Stimulated activated CD8-positive, alpha-beta memory T cell treated with anti-CD3 and anti-CD28 coated beads, Interleukin-2, amount 100 ng/mL, for 1 hour (primary cell): ENCODE measurements around the gene CLK1.
A peak's percentile ranks its signal among the peaks of the same experiment; 100 is the strongest.
"Not testable (repeated sequence)": the region's sequence is repeated elsewhere in the genome, so short reads cannot be mapped to it uniquely, and the experiment has no call there.

ENCODE experiments used
- DNase-seq, 2 donors: peaks; one replicate each; pipeline ENCODE4 v3.0.0-alpha.2; 2020; ENCODE audit warnings: low read depth in 2 of 2

CLK1 gene

GRCh38 chr2:200864176-200865034, at the start of gene CLK1:
CLK1 (minus strand) TSS chr2:200864658; CDS start chr2:200861862, 2,796 bp downstream.
- DNase-seq, result peak; percentile 94

DNA sequence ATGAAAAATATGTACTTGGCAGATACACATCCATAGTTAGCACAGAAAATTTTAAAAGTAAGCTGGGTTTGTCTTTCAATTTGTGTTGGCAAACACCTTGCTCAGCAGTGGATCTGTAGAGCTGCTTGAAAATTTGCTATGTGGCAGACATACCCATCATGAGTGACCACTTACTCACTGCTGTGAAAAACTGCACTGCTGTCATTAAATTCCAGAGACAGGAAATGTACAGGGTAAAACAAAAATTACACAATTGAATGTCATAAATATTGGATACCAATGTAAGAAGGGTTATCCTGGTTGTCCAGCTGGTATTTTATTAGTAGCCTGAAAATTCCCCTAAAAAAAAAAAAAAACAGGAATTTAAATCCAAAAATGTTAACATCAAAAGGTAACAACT, 49.2 kb upstream of the CLK1 start:
- no peak for DNase-seq

- DNase-seq, result no peak
Observed at GRCh38 chr2:200909958-200910357, 45.5 kb upstream of the CLK1 start.

DNA sequence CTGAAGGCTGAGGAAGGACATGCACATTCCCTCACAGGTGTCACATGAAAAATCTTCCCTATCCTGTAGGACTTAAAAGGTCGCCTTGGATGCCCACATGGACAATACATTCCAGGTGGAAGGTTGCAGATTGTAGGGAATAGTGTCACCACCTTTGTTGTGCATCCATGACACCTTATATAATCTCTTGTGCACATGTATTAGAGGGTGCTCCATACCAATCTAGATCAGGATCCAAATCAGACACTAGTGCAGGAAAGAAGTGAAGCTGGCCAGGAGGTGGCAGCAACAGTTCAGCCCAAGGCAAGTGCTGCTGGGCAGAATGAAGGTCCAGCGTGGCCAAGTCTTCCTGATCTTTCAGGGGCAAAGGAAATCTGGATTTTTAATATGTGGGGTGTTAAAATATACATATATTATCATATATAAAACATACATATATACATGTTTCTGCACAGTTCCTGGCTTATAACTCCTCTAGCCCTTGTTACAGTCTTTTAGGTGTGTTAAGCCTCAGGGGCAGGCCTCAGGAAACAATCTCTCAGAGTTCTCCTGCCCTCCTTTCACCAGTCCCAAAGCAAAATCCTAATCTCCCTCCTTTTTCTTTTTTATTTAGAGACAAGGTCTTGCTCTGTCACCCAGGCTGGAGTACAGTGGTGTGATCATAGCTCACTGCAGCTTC, 41.3 kb upstream of the CLK1 start:
- peak in 1 of 2 donors; percentile 9 for DNase-seq

- DNase-seq, result peak; percentile 37 to 53
Observed at GRCh38 chr2:200901459-200902072, 37.1 kb upstream of the CLK1 start.

DNA sequence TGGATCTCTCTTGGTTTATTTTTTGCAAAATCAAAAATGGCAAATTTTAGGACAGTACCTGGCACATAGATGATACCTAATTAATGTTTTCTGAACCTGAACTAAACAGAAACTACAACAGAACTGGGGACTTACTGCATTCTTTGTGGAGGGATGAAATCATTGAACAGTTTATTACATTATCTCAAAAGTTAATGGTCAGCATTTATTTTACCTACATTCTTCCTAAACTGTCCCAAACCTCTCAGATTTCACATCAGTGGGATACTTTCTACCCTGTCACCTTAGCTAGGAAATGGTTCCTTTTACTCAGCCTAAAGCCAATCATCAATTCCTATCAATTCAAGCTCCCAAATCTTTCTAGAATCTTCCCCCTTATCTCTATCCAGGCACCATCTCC, 35.0 kb upstream of the CLK1 start:
- no peak for DNase-seq

GRCh38 chr2:200888704-200889625, 24.5 kb upstream of the CLK1 start, which contains the start of the genes NIF3L1 and PPIL3:
NIF3L1 (plus strand) TSS chr2:200889371; CDS start chr2:200891944, 2,573 bp downstream.
PPIL3 (minus strand) TSS chr2:200889077; CDS start chr2:200887615, 1,462 bp downstream.
- peak; percentile 91 for DNase-seq

- not testable (repeated sequence) for DNase-seq
Observed at GRCh38 chr2:200881715-200882249, 17.3 kb upstream of the CLK1 start.

DNA sequence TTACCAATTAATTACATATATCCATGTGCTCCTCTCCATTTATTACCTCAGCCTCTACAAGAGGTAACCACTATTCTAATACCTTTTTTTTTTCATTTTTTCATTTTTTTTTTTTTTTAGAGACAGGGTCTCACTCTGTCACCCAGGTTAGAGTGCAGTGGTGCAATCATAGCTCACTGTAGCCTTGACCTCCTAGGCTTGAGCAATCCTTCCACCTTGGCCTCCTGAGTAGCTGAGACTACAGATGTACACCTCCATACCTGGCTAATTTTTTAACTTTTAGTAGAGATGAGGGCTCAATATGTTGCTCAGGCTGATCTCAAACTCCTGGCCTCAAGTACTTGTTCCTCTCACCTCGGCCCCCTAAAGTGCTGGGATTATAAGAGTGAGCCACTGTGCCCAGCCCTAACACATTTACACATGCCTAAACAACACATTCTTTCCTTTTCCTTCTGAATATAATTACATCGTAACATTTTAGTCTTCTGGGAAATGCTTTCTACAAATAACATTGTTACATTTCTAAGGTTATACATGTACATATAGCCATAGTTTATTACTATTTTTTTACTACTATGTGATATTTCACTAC, 13.9 kb upstream of the CLK1 start:
- no peak for DNase-seq

GRCh38 chr2:200877443-200877842, 13.0 kb upstream of the CLK1 start:
- DNase-seq, result no peak

- DNase-seq, result no peak
Observed at GRCh38 chr2:200873560-200873959, 9.1 kb upstream of the CLK1 start.

- no peak for DNase-seq
Observed at GRCh38 chr2:200871151-200871550, 6.7 kb upstream of the CLK1 start.

DNA sequence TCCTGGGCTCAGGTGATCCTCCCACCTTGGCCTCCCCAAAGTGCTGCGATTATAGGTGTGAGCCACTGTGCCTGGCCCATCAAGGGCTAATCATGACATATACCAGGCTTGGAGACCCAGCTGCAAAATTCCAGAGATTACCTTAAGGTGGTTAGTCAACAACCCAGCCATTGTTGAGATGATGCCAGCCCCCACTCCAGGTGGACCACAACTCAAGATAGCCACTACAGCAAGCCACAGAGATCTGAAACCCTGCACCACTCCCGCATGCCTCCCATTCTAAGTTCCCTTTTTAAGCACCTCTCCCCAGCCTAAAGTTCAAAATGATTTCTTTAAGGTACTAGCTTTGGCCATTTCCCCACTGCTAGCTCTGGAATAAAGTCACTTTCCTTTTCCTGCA, 4.6 kb upstream of the CLK1 start:
- DNase-seq, result no peak

- no peak for DNase-seq
Observed at GRCh38 chr2:200863782-200864175, 679 bp downstream of the CLK1 start.

DNA sequence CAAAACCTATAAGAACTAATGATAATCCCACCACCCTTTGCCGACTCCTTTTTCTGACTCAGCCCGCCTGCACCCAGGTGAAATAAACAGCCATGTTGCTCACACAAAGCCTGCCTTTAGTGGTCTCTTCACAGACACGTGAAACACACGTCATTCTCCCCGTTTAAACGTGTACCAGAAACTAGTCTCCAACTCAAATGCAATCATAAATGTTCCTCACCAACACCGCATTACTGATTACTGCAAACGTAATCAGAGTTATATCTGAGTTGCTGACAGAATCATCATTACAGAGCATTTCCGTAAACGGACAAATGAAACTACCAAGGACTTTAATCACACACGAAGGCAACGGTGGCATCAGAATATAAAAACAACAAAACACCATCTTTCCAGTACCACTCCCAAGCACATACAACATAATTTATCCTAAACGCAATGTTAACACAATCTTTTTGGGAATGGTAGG, 1.9 kb downstream of the CLK1 start:
- peak in 1 of 2 donors; percentile 24 for DNase-seq

- DNase-seq, result no peak
Observed at GRCh38 chr2:200861617-200862155, 2.8 kb downstream of the CLK1 start.

- no peak for DNase-seq
Observed at GRCh38 chr2:200860092-200860795, 4.2 kb downstream of the CLK1 start.

DNA sequence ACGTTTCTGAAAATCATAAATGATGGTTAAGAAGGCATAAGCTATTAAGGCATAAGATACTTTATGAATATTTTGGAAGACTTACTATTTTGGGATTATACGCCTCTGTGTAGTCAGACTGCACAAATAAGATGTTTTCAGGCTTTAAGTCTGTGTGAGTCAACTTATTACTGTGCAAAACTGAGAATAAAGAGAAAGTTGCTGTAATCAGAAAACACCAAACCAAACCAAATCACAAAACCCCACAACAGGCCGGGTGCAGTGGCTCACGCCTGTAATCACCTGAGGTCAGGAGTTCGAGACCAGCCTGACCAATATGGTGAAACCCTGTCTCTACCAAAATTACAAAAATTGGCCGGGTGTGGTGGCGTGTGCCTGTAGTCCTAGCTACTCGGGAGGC, 7.7 kb downstream of the CLK1 start:
- DNase-seq, result no peak

- no peak for DNase-seq
Observed at GRCh38 chr2:200852605-200853004, 11.9 kb downstream of the CLK1 start.
